Fibroblast of pulmonary artery (primary cell): ENCODE measurements around the gene SS18L1.

Experiments used
- DNase-seq: peaks from one replicate; pipeline ENCODE4 v3.0.0-alpha.2; 2010; ENCODE audit warnings: low read depth
- H3K4me3 ChIP-seq: replicated peaks from 2 replicates; pipeline ENCODE4 v1.5.1; 2011; ENCODE audit warnings: low read depth, mild to moderate bottlenecking, control low read depth, low read length, moderate library complexity
- CTCF ChIP-seq: IDR thresholded peaks from 2 replicates; pipeline ENCODE4 v1.5.1; 2011; ENCODE audit warnings: mild to moderate bottlenecking, control low read depth, low read length, inconsistent platforms; ENCODE audit errors: missing control alignments

Gene SS18L1

GRCh38 chr20:62228982-62229545, 85.5 kb downstream of the SS18L1 start:
- H3K4me3 ChIP-seq: no peak overlapping the region
- no peak for TF ChIP-seq CTCF
- no peak for DNase-seq

- no peak for TF ChIP-seq CTCF
- no peak overlapping the region for H3K4me3 ChIP-seq
- no peak for DNase-seq
Measured at GRCh38 chr20:62229667-62230066, 86.1 kb downstream of the SS18L1 start.

GRCh38 chr20:62230276-62230675, 86.7 kb downstream of the SS18L1 start:
- no peak for DNase-seq
- TF ChIP-seq CTCF: no peak
- H3K4me3 ChIP-seq: no peak overlapping the region

- DNase-seq: no peak
- TF ChIP-seq CTCF: no peak
Measured at GRCh38 chr20:62230696-62231095, 87.1 kb downstream of the SS18L1 start.

GRCh38 chr20:62231292-62231691, 87.7 kb downstream of the SS18L1 start:
- no peak overlapping the region for H3K4me3 ChIP-seq
- no peak for DNase-seq
- TF ChIP-seq CTCF: no peak

More at GRCh38 chr20:62230696-62231095, 87.1 kb downstream of the SS18L1 start:
- no peak overlapping the region for H3K4me3 ChIP-seq
